MM.1S (cell line): ENCODE measurements around the gene TFPI.

Experiments
- DNase-seq: peaks from one replicate; pipeline ENCODE4 v3.0.0-alpha.2; 2015
- H2AFZ ChIP-seq: fragments of 300-600 bp; sonication (generic); 2 replicates; pipeline ENCODE4 v1.6.0; 2016; ENCODE audit warnings: antibody characterized with exemption, low read length
- H3F3A ChIP-seq: fragments of 300-600 bp; sonication (generic); 2 replicates; pipeline ENCODE4 v1.6.1; 2016; ENCODE audit warnings: mild to moderate bottlenecking, antibody characterized with exemption, low read length, moderate library complexity, mixed read lengths; ENCODE audit not compliant: insufficient read depth
- H3K27ac ChIP-seq: fragments of 300-600 bp; sonication (generic); 2 replicates; pipeline ENCODE4 v1.5.1; 2016; ENCODE audit warnings: mild to moderate bottlenecking, low read length
- H3K27me3 ChIP-seq: fragments of 300-600 bp; sonication (generic); replicated peaks from 2 replicates; pipeline ENCODE4 v1.6.0; 2016; ENCODE audit warnings: low read length; ENCODE audit not compliant: insufficient read depth
- H3K36me3 ChIP-seq: fragments of 300-600 bp; sonication (generic); replicated peaks from 2 replicates; pipeline ENCODE4 v1.6.1; 2016; ENCODE audit warnings: mild to moderate bottlenecking, low read length, mixed read lengths; ENCODE audit not compliant: insufficient read depth
- H3K4me1 ChIP-seq: fragments of 300-600 bp; sonication (generic); 2 replicates; pipeline ENCODE4 v1.6.1; 2016; ENCODE audit warnings: low read length, mixed read lengths
- H3K4me2 ChIP-seq: fragments of 300-600 bp; sonication (generic); 2 replicates; pipeline ENCODE4 v1.6.0; 2016; ENCODE audit warnings: low read depth, low read length
- H3K4me3 ChIP-seq: fragments of 300-600 bp; sonication (generic); 2 replicates; pipeline ENCODE4 v1.5.1; 2016; ENCODE audit warnings: low read length, mixed read lengths
- H3K79me2 ChIP-seq: fragments of 300-600 bp; sonication (generic); 2 replicates; pipeline ENCODE4 v1.6.1; 2016; ENCODE audit warnings: mixed run types, low read length, mixed read lengths
- H3K9ac ChIP-seq: fragments of 300-600 bp; sonication (generic); 2 replicates; pipeline ENCODE4 v1.6.1; 2016; ENCODE audit warnings: low read length, mixed read lengths
- H3K9me2 ChIP-seq: fragments of 300-600 bp; sonication (generic); replicated peaks from 2 replicates; pipeline ENCODE4 v1.6.1; 2016; ENCODE audit warnings: mild to moderate bottlenecking, low read length, mixed read lengths; ENCODE audit not compliant: insufficient read depth
- H3K9me3 ChIP-seq: fragments of 300-600 bp; sonication (generic); replicated peaks from 2 replicates; pipeline ENCODE4 v1.6.1; 2016; ENCODE audit warnings: mild to moderate bottlenecking, low read length, mixed read lengths; ENCODE audit not compliant: insufficient read depth
- H4K20me1 ChIP-seq: fragments of 300-600 bp; sonication (generic); 2 replicates; pipeline ENCODE4 v1.6.1; 2016; ENCODE audit warnings: mild to moderate bottlenecking, low read length, moderate library complexity, mixed read lengths; ENCODE audit not compliant: insufficient read depth
- EZH2 ChIP-seq: fragments of 300-600 bp; sonication (generic); optimal IDR thresholded peaks from 2 replicates; pipeline ENCODE3; 2017; ENCODE audit warnings: low read depth, mild to moderate bottlenecking, antibody characterized with exemption, low read length, mixed read lengths
- EZH2phosphoT487 ChIP-seq: fragments of 300-600 bp; sonication (generic); IDR thresholded peaks from 2 replicates; pipeline ENCODE4 v1.6.1; 2018; ENCODE audit warnings: antibody characterized with exemption, low read length
- TF ChIP-seq, protein P1 (sequence below): fragments of 300-600 bp; sonication (generic); IDR thresholded peaks from 2 replicates; pipeline ENCODE4 v1.5.1; 2016; ENCODE audit warnings: antibody characterized with exemption, low read length, mixed read lengths

Gene TFPI

GRCh38 chr2:187477051-187477450, 77.2 kb downstream of the TFPI start:
- H3K27ac ChIP-seq: no peak overlapping the region
- H3K4me3 ChIP-seq: no peak overlapping the region
- no peak overlapping the region for H3K4me2 ChIP-seq
- H3K9me3 ChIP-seq: no peaks in the 10 kb centered on the region
- H3F3A ChIP-seq: 0 out of 2 replicates have a peak, but pooled peaks cover 3% of the 10 kb centered on the region
- H4K20me1 ChIP-seq: no peaks in the 10 kb centered on the region
- H2AFZ ChIP-seq: no peak overlapping the region
- no peaks in the 10 kb centered on the region for H3K79me2 ChIP-seq
- no peak for DNase-seq
- TF ChIP-seq EZH2phosphoT487 (no peak), EZH2 (no peak)
- TF ChIP-seq, protein P1, sequence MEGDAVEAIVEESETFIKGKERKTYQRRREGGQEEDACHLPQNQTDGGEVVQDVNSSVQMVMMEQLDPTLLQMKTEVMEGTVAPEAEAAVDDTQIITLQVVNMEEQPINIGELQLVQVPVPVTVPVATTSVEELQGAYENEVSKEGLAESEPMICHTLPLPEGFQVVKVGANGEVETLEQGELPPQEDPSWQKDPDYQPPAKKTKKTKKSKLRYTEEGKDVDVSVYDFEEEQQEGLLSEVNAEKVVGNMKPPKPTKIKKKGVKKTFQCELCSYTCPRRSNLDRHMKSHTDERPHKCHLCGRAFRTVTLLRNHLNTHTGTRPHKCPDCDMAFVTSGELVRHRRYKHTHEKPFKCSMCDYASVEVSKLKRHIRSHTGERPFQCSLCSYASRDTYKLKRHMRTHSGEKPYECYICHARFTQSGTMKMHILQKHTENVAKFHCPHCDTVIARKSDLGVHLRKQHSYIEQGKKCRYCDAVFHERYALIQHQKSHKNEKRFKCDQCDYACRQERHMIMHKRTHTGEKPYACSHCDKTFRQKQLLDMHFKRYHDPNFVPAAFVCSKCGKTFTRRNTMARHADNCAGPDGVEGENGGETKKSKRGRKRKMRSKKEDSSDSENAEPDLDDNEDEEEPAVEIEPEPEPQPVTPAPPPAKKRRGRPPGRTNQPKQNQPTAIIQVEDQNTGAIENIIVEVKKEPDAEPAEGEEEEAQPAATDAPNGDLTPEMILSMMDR: no peak
- H3K36me3 ChIP-seq: no peaks in the 10 kb centered on the region
- H3K9me2 ChIP-seq: no peaks in the 10 kb centered on the region
- H3K27me3 ChIP-seq: no peaks in the 10 kb centered on the region
- no peak overlapping the region for H3K9ac ChIP-seq
- peaks cover 15% of the 10 kb centered on the region for H3K4me1 ChIP-seq

DNA sequence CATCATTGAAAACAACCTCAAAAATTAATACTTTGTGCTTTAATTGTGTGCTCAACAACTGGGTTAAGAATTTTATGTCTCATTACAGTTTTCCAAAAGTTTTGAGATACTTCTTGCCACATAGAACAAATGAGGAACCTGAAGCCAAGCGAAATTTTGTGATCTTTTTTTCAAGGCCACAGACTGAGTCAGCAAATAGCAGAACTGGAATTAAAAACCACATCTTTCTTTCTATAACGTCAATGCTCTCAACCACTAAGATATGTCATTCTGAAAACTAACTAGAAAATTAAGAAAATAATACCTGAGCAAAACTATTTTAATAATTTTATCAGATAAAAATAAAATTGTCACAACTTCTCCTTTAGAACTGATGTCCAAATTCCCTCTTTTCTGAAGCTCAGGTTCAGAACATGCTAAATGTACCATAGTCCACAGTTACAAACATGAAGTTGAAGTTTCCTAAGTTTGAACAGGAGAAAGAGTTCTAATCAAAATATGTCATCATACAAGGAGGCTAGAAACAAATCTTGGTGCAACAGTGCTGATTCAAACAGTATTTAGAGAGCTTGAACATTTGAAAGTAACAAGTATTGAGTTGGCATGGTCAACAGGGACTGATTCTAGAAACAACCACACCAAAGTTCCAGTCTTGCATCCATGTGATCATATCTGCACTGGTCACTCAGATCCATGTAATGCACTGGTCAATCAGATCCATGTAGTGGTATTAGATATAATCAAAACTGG, 78.6 kb downstream of the TFPI start:
- H3K27me3 ChIP-seq: no peaks in the 10 kb centered on the region
- H3K36me3 ChIP-seq: no peaks in the 10 kb centered on the region
- H3K4me2 ChIP-seq: 0 out of 2 replicates have a peak overlapping the region, but pooled peaks have one; percentile 31
- H3K4me3 ChIP-seq: no peak overlapping the region
- peak; percentile 49 for DNase-seq
- TF ChIP-seq EZH2phosphoT487 (no peak), EZH2 (no peak)
- TF ChIP-seq, protein P1: no peak
- H4K20me1 ChIP-seq: no peaks in the 10 kb centered on the region
- no peaks in the 10 kb centered on the region for H3K9me2 ChIP-seq
- H3F3A ChIP-seq: 0 out of 2 replicates have a peak, but pooled peaks cover 3% of the 10 kb centered on the region
- no peaks in the 10 kb centered on the region for H3K79me2 ChIP-seq
- H3K9ac ChIP-seq: no peak overlapping the region
- no peaks in the 10 kb centered on the region for H3K9me3 ChIP-seq
- H2AFZ ChIP-seq: no peak overlapping the region
- H3K4me1 ChIP-seq: peaks cover 15% of the 10 kb centered on the region
- peak overlapping the region; percentile 45; the same call in 1 of the 2 replicates for H3K27ac ChIP-seq

- Histone ChIP-seq H3K4me3 (no peak overlapping the region), H3K79me2 (no peaks in the 10 kb centered on the region), H3K27ac (no peak overlapping the region), H3K9me2 (no peaks in the 10 kb centered on the region), H2AFZ (no peak overlapping the region), H3K9ac (no peak overlapping the region), H3F3A (0 out of 2 replicates have a peak, but pooled peaks cover under 1% of the 10 kb centered on the region), H3K9me3 (no peaks in the 10 kb centered on the region), H3K4me2 (no peak overlapping the region), H3K4me1 (peaks cover 9% of the 10 kb centered on the region), H4K20me1 (no peaks in the 10 kb centered on the region), H3K27me3 (no peaks in the 10 kb centered on the region), H3K36me3 (no peaks in the 10 kb centered on the region)
- TF ChIP-seq, protein P1: no peak
- TF ChIP-seq EZH2: no peak
- DNase-seq: no peak
Measured at GRCh38 chr2:187470698-187471097, 83.5 kb downstream of the TFPI start.
